GM12891 (cell line): ENCODE measurements around the gene PRDM16.

ENCODE experiments used
- POLR2A ChIP-seq: IDR thresholded peaks from 2 replicates; pipeline ENCODE4 v1.6.1; 2011; ENCODE audit warnings: low read depth, low read length, control low read depth
- POLR2AphosphoS5 ChIP-seq: IDR thresholded peaks from 2 replicates; pipeline ENCODE4 v1.6.1; 2011; ENCODE audit warnings: low read depth, low read length, control low read depth
- POU2F2 ChIP-seq: IDR thresholded peaks from 2 replicates; pipeline ENCODE4 v1.6.1; 2011; ENCODE audit warnings: low read depth, mild to moderate bottlenecking, control low read depth, low read length, moderate library complexity
- SPI1 ChIP-seq: IDR thresholded peaks from 2 replicates; pipeline ENCODE4 v1.6.1; 2011; ENCODE audit warnings: low read depth, low read length, control low read depth
- TAF1 ChIP-seq: IDR thresholded peaks from 2 replicates; pipeline ENCODE4 v1.6.1; 2011; ENCODE audit warnings: low read depth, low read length, control low read depth

- no peak for TF ChIP-seq POLR2A
- no peak for TF ChIP-seq TAF1
- TF ChIP-seq POLR2AphosphoS5: no peak
- TF ChIP-seq SPI1: no peak
- TF ChIP-seq POU2F2: no peak
Measured at GRCh38 chr1:3315399-3316339, 246.7 kb downstream of the PRDM16 start.
